ENCODE data around the gene ASNSD1. TPM values are rescaled to one million over a fixed set of nuclear protein-coding genes. Genes with fewer than 3 reads are reported as not detected.

ASNSD1 gene
- total and polyA plus RNA-seq, 2 of the 8 experiments (the other 6 are each of a cell fraction or from before 2014, with no cell fraction given): 14.1 to 44.8 TPM

GRCh38 chr2:189633392-189633811 lies 27.9 kb upstream of the ASNSD1 start:
- Histone ChIP-seq H3K56ac (replicated peaks; ENCODE audit: insufficient read length, low read depth, low read length) (no peak overlapping the region), H3K9me3 (ENCODE audit: insufficient read depth in 2 of 2, low read depth in 1 of 2, low read length in 1 of 2) (no peaks in the 10 kb centered on the region), H4K8ac (ENCODE audit: extremely low read depth, insufficient read depth, low read length) (no peak overlapping the region), H2AK5ac (ENCODE audit: low read depth, low read length) (no peak overlapping the region), H4K20me1 (replicated peaks in 1 of 2; ENCODE audit: control insufficient read depth in 1 of 2, insufficient read depth in 2 of 2, low read length in 2 of 2) (no peaks in the 10 kb centered on the region), H2BK20ac (ENCODE audit: low read length) (no peak overlapping the region), H2AFZ (ENCODE audit: low read length) (no peak overlapping the region), H3K4me2 (ENCODE audit: insufficient read depth in 1 of 2, low read depth in 2 of 2, low read length in 2 of 2) (no peak overlapping the region), H3K79me1 (ENCODE audit: low read depth, low read length) (no peaks in the 10 kb centered on the region), H3K9ac (replicated peaks in 1 of 4; ENCODE audit: extremely low read depth in 1 of 4, low read depth in 3 of 4, low read length in 3 of 4) (no peak overlapping the region), H4K5ac (ENCODE audit: insufficient read length, low read depth, low read length) (no peak overlapping the region), H3K27me3 (replicated peaks in 1 of 4; ENCODE audit: control insufficient read depth in 3 of 4, extremely low read depth in 1 of 4, insufficient read depth in 3 of 4, low read length in 3 of 4) (no peaks in the 10 kb centered on the region), H3K18ac (ENCODE audit: extremely low read depth, low read length) (no peak overlapping the region), H3K4me1 (replicated peaks in 1 of 4; ENCODE audit: control insufficient read depth in 3 of 4, insufficient read depth in 4 of 4, low read length in 3 of 4) (no peaks in the 10 kb centered on the region; a peak in 1 of 7 replicates), H2BK120ac (replicated peaks; ENCODE audit: low read depth, low read length) (no peak overlapping the region), H2BK12ac (ENCODE audit: low read depth, low read length) (no peak overlapping the region), H4K91ac (replicated peaks; ENCODE audit: insufficient read length, low read length) (no peak overlapping the region), H3K23ac (ENCODE audit: insufficient read length) (no peak overlapping the region), H3K27ac (ENCODE audit: low read depth, low read length) (no peak overlapping the region), H3K14ac (ENCODE audit: insufficient read length) (no peak overlapping the region), H3K23me2 (ENCODE audit: low read depth, low read length) (no peaks in the 10 kb centered on the region), H2BK5ac (ENCODE audit: low read depth, low read length) (no peak overlapping the region), H3K4me3 (ENCODE audit: extremely low read depth in 1 of 4, insufficient read depth in 2 of 4, low read depth in 3 of 4, low read length in 4 of 4) (no peak overlapping the region), H3K4ac (replicated peaks; ENCODE audit: insufficient read length, low read depth, low read length) (no peak overlapping the region), H3K79me2 (ENCODE audit: control insufficient read depth in 1 of 2, insufficient read depth in 2 of 2, low read length in 2 of 2) (no peaks in the 10 kb centered on the region), H2BK15ac (ENCODE audit: low read length) (no peak overlapping the region), H3K36me3 (ENCODE audit: control insufficient read depth in 2 of 4, insufficient read depth in 4 of 4, low read length in 3 of 4) (no peaks in the 10 kb centered on the region)
- CTCF ChIA-PET (ENCODE audit: partially characterized antibody): interaction anchor here (0.6 to 2.5 kb wide), 19 partner anchors 8 to 1131 kb away, joined by 3 to 16 read pairs (median 4); no protein-coding TSS in a partner anchor
- DNase-seq (ENCODE audit: low read depth in 1 of 2, low spot score in 2 of 2) (no peak), FAIRE-seq (peak; percentile 24)
- peak; percentile 43 for TF ChIP-seq RAD21 (IDR thresholded peaks at IDR 0.05 in 1 of 2, conservative IDR thresholded peaks at IDR 0.05 in 1 of 2; ENCODE audit: low read depth in 2 of 2, low read length in 2 of 2)
- TF ChIP-seq CTCF (IDR thresholded peaks at IDR 0.05; ENCODE audit: control extremely low read depth in 1 of 3, insufficient read depth in 1 of 3, low read depth in 1 of 3, low read length in 3 of 3): peak in 2 of 3 experiments; percentile 33 to 40; a peak in 3 of 4 replicates
- no peak for TF ChIP-seq CBX8 (IDR thresholded peaks at IDR 0.05; ENCODE audit: borderline replicate concordance, low read depth, low read length)
- no peak for TF ChIP-seq RBBP5 (IDR thresholded peaks at IDR 0.05; ENCODE audit: borderline replicate concordance, low read depth, low read length)
- TF ChIP-seq GABPA (IDR thresholded peaks at IDR 0.05; ENCODE audit: borderline replicate concordance, insufficient read depth, low read length): no peak
- no peak for TF ChIP-seq RFX5 (IDR thresholded peaks at IDR 0.05; ENCODE audit: borderline replicate concordance, low read depth, low read length)
- TF ChIP-seq ATF3 (IDR thresholded peaks at IDR 0.05; ENCODE audit: insufficient read depth, low read depth, low read length): no peak
- POLR2A ChIA-PET (ENCODE audit: partially characterized antibody): no interaction called here
- WGBS, 2 experiments (ENCODE audit: extremely low coverage in 1 of 2, insufficient coverage in 1 of 2, insufficient read length in 1 of 2, insufficient replicate concordance in 2 of 2, low coverage in 1 of 2, low lambda C conversion rate in 2 of 2, missing lambda C conversion rate in 1 of 2): 56% methylated on average over 5 of the region's 5 CpGs; no CpG with 5 or more reads in 1 of the 2 experiments
